MM.1S (cell line): ENCODE results near the gene LSMEM2.

ENCODE experiments used
- DNase-seq: peaks from one replicate; pipeline ENCODE4 v3.0.0-alpha.2; 2015
- H2AFZ ChIP-seq: fragments of 300-600 bp; sonication (generic); 2 replicates; pipeline ENCODE4 v1.6.0; 2016; ENCODE audit warnings: antibody characterized with exemption, low read length
- H3F3A ChIP-seq: fragments of 300-600 bp; sonication (generic); 2 replicates; pipeline ENCODE4 v1.6.1; 2016; ENCODE audit warnings: mild to moderate bottlenecking, antibody characterized with exemption, low read length, moderate library complexity, mixed read lengths; ENCODE audit not compliant: insufficient read depth
- H3K27ac ChIP-seq: fragments of 300-600 bp; sonication (generic); 2 replicates; pipeline ENCODE4 v1.5.1; 2016; ENCODE audit warnings: mild to moderate bottlenecking, low read length
- H3K27me3 ChIP-seq: fragments of 300-600 bp; sonication (generic); replicated peaks from 2 replicates; pipeline ENCODE4 v1.6.0; 2016; ENCODE audit warnings: low read length; ENCODE audit not compliant: insufficient read depth
- H3K36me3 ChIP-seq: fragments of 300-600 bp; sonication (generic); replicated peaks from 2 replicates; pipeline ENCODE4 v1.6.1; 2016; ENCODE audit warnings: mild to moderate bottlenecking, low read length, mixed read lengths; ENCODE audit not compliant: insufficient read depth
- H3K4me1 ChIP-seq: fragments of 300-600 bp; sonication (generic); 2 replicates; pipeline ENCODE4 v1.6.1; 2016; ENCODE audit warnings: low read length, mixed read lengths
- H3K4me2 ChIP-seq: fragments of 300-600 bp; sonication (generic); 2 replicates; pipeline ENCODE4 v1.6.0; 2016; ENCODE audit warnings: low read depth, low read length
- H3K4me3 ChIP-seq: fragments of 300-600 bp; sonication (generic); 2 replicates; pipeline ENCODE4 v1.5.1; 2016; ENCODE audit warnings: low read length, mixed read lengths
- H3K79me2 ChIP-seq: fragments of 300-600 bp; sonication (generic); 2 replicates; pipeline ENCODE4 v1.6.1; 2016; ENCODE audit warnings: mixed run types, low read length, mixed read lengths
- H3K9ac ChIP-seq: fragments of 300-600 bp; sonication (generic); 2 replicates; pipeline ENCODE4 v1.6.1; 2016; ENCODE audit warnings: low read length, mixed read lengths
- H3K9me2 ChIP-seq: fragments of 300-600 bp; sonication (generic); replicated peaks from 2 replicates; pipeline ENCODE4 v1.6.1; 2016; ENCODE audit warnings: mild to moderate bottlenecking, low read length, mixed read lengths; ENCODE audit not compliant: insufficient read depth
- H3K9me3 ChIP-seq: fragments of 300-600 bp; sonication (generic); replicated peaks from 2 replicates; pipeline ENCODE4 v1.6.1; 2016; ENCODE audit warnings: mild to moderate bottlenecking, low read length, mixed read lengths; ENCODE audit not compliant: insufficient read depth
- H4K20me1 ChIP-seq: fragments of 300-600 bp; sonication (generic); 2 replicates; pipeline ENCODE4 v1.6.1; 2016; ENCODE audit warnings: mild to moderate bottlenecking, low read length, moderate library complexity, mixed read lengths; ENCODE audit not compliant: insufficient read depth
- CTCF ChIP-seq: fragments of 300-600 bp; sonication (generic); IDR thresholded peaks from 2 replicates; pipeline ENCODE4 v1.5.1; 2016; ENCODE audit warnings: antibody characterized with exemption, low read length, mixed read lengths
- EZH2 ChIP-seq: fragments of 300-600 bp; sonication (generic); optimal IDR thresholded peaks from 2 replicates; pipeline ENCODE3; 2017; ENCODE audit warnings: low read depth, mild to moderate bottlenecking, antibody characterized with exemption, low read length, mixed read lengths
- EZH2phosphoT487 ChIP-seq: fragments of 300-600 bp; sonication (generic); IDR thresholded peaks from 2 replicates; pipeline ENCODE4 v1.6.1; 2018; ENCODE audit warnings: antibody characterized with exemption, low read length

Gene LSMEM2

DNA sequence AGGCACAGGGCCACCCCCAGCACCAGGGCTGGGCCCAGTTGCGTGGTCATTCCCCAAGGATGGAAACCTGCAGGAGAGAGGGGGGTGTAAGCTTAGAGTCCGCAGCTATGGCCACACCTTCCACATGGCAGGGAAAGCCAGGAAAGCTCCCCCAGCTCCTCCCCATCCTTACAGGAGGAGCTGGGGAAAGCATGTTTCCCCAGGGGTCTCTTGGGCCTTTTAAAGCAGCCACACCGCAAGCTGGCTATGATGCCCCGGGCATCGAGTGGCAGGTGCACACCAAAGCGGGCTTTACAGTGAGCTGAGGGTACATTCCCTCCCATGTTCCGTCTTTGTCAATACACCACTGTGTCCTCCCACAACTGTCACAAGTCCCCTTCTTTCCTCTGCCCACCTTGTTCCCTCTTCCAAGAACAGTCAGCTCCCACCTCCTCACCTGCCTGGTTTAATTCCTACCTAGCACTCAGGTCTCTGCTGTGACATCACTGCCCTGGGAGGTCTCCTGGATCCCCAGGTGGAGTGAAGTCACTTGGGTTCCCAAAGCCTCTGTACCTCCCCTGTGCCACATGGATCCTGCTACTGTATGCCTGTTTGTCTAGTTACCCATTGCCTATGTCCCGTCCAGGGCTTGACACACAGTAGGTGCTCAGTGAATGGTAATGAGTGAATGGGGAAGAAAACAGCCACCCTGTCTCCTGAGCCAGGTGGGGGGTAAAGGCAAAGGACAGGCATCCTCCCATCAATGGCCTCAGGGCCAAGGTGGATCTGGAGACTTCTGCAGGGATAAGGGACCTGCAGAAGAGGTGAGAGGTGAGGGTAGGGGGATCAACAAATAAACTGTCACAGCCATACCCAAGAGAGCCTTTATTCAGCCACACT lies 16.9 kb downstream of the LSMEM2 start:
- H4K20me1 ChIP-seq, result no peaks in the 10 kb centered on the region
- no peak overlapping the region for H3K4me2 ChIP-seq
- H3K4me3 ChIP-seq, result no peak overlapping the region
- peaks cover 25% of the 10 kb centered on the region for H3K79me2 ChIP-seq
- H3K9ac ChIP-seq, result no peak overlapping the region
- H2AFZ ChIP-seq, result no peak overlapping the region
- H3K27ac ChIP-seq, result no peak overlapping the region
- H3F3A ChIP-seq, result peaks cover 4% of the 10 kb centered on the region; the same call in 1 of the 2 replicates
- no peak for TF ChIP-seq EZH2
- TF ChIP-seq CTCF, result no peak
- TF ChIP-seq EZH2phosphoT487, result no peak
- H3K9me3 ChIP-seq, result no peaks in the 10 kb centered on the region
- peaks cover 17% of the 10 kb centered on the region for H3K4me1 ChIP-seq
- no peaks in the 10 kb centered on the region for H3K27me3 ChIP-seq
- DNase-seq, result no peak
- no peaks in the 10 kb centered on the region for H3K9me2 ChIP-seq
- H3K36me3 ChIP-seq, result no peaks in the 10 kb centered on the region

- no peak overlapping the region for H3K4me3 ChIP-seq
- no peaks in the 10 kb centered on the region for H3K36me3 ChIP-seq
- H4K20me1 ChIP-seq, result no peaks in the 10 kb centered on the region
- H3K4me1 ChIP-seq, result peaks cover 17% of the 10 kb centered on the region
- H3K79me2 ChIP-seq, result peaks cover 14% of the 10 kb centered on the region
- no peak for TF ChIP-seq EZH2
- no peak for TF ChIP-seq CTCF
- TF ChIP-seq EZH2phosphoT487, result no peak
- no peaks in the 10 kb centered on the region for H3K27me3 ChIP-seq
- DNase-seq, result no peak
- H2AFZ ChIP-seq, result no peak overlapping the region
- H3K9ac ChIP-seq, result no peak overlapping the region
- no peaks in the 10 kb centered on the region for H3K9me3 ChIP-seq
- H3K9me2 ChIP-seq, result no peaks in the 10 kb centered on the region
- H3K27ac ChIP-seq, result no peak overlapping the region
- H3F3A ChIP-seq, result peaks cover 4% of the 10 kb centered on the region; the same call in 1 of the 2 replicates
- H3K4me2 ChIP-seq, result no peak overlapping the region
These were observed 18.0 kb downstream of the LSMEM2 start for GRCh38 chr3:50296721-50297383.

DNA sequence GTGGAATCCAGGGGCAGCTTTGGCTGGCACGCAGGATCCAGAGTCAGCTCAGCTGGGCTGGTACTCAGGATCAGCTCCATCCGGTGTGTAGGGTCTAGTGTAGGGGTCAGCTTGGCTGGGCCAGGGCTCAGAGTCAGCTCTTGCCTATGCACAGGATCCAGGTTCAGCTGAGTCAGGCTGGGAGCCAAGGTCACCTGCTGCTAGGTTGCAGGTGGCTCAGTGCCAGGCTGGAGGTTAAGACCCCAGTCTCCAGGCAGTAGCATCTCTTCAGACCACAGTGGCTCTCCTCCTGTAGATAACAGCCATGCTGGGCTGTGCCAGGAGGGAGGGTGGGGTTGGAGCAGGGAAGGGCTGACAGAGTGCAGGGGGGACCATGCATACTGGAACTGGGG lies 18.5 kb downstream of the LSMEM2 start:
- no peak for TF ChIP-seq CTCF
- no peak for TF ChIP-seq EZH2phosphoT487
- no peak for TF ChIP-seq EZH2
- H3K4me2 ChIP-seq, result no peak overlapping the region
- peaks cover 11% of the 10 kb centered on the region; the same call in 1 of the 2 replicates for H3K79me2 ChIP-seq
- H3K27me3 ChIP-seq, result no peaks in the 10 kb centered on the region
- DNase-seq, result no peak
- no peak overlapping the region for H3K4me3 ChIP-seq
- no peaks in the 10 kb centered on the region for H4K20me1 ChIP-seq
- H3F3A ChIP-seq, result peaks cover 4% of the 10 kb centered on the region; the same call in 1 of the 2 replicates
- no peak overlapping the region for H3K27ac ChIP-seq
- no peak overlapping the region for H2AFZ ChIP-seq
- H3K9me3 ChIP-seq, result no peaks in the 10 kb centered on the region
- H3K4me1 ChIP-seq, result peaks cover 17% of the 10 kb centered on the region
- H3K9me2 ChIP-seq, result no peaks in the 10 kb centered on the region
- no peaks in the 10 kb centered on the region for H3K36me3 ChIP-seq
- H3K9ac ChIP-seq, result no peak overlapping the region
